ENCODE measurements around the gene TNFRSF14.
"Not testable (repeated sequence)": the region's sequence is repeated elsewhere in the genome, so short reads cannot be mapped to it uniquely, and the experiment has no call there.

The TNFRSF14 gene

GRCh38 chr1:2567083-2567679 lies 11.0 kb downstream of the TNFRSF14 start:
- no peak for DNase-seq (ENCODE audit: low spot score)

GRCh38 chr1:2568187-2568816 lies 12.1 kb downstream of the TNFRSF14 start:
- not testable (repeated sequence) for DNase-seq (ENCODE audit: low spot score)

- no peak for DNase-seq (ENCODE audit: low spot score)
Observed at GRCh38 chr1:2569060-2569459, 12.9 kb downstream of the TNFRSF14 start.

GRCh38 chr1:2569703-2570102 lies 13.5 kb downstream of the TNFRSF14 start:
- DNase-seq (ENCODE audit: low spot score) = not testable (repeated sequence)

GRCh38 chr1:2570332-2570731 lies 14.2 kb downstream of the TNFRSF14 start:
- DNase-seq (ENCODE audit: low spot score) = no peak

- no peak for DNase-seq (ENCODE audit: low spot score)
Observed at GRCh38 chr1:2571348-2571747, 15.2 kb downstream of the TNFRSF14 start.

GRCh38 chr1:2573250-2573920 lies 17.2 kb downstream of the TNFRSF14 start:
- no peak for DNase-seq (ENCODE audit: low spot score)

GRCh38 chr1:2574350-2574749 lies 18.2 kb downstream of the TNFRSF14 start:
- DNase-seq (ENCODE audit: low spot score) = no peak

GRCh38 chr1:2575801-2576663 lies 19.9 kb downstream of the TNFRSF14 start:
- no peak for DNase-seq (ENCODE audit: low spot score)

GRCh38 chr1:2577565-2578075 lies 21.4 kb downstream of the TNFRSF14 start:
- DNase-seq (ENCODE audit: low spot score) = not testable (repeated sequence)

- DNase-seq (ENCODE audit: low spot score) = no peak
Observed at GRCh38 chr1:2578758-2579118, 22.6 kb downstream of the TNFRSF14 start.

GRCh38 chr1:2580691-2581090 lies 24.5 kb downstream of the TNFRSF14 start:
- no peak for DNase-seq (ENCODE audit: low spot score)

- DNase-seq (ENCODE audit: low spot score) = no peak
Observed at GRCh38 chr1:2582391-2582790, 26.2 kb downstream of the TNFRSF14 start.

GRCh38 chr1:2583331-2583791 lies 27.2 kb downstream of the TNFRSF14 start:
- no peak for DNase-seq (ENCODE audit: low spot score)

- no peak for DNase-seq (ENCODE audit: low spot score)
Observed at GRCh38 chr1:2583871-2584351, 27.7 kb downstream of the TNFRSF14 start.

GRCh38 chr1:2584686-2585317 lies 28.6 kb downstream of the TNFRSF14 start:
- DNase-seq (ENCODE audit: low spot score) = no peak

- peak; percentile 64 for DNase-seq (ENCODE audit: low spot score)
Observed at GRCh38 chr1:2585318-2586092, 29.3 kb downstream of the TNFRSF14 start.

- peak; percentile 100 for DNase-seq (ENCODE audit: low spot score)
Observed at GRCh38 chr1:2586154-2587070, 30.2 kb downstream of the TNFRSF14 start, which contains the start of gene PRXL2B. PRXL2B (plus strand) TSS chr1:2586777; CDS start chr1:2586886, 109 bp downstream.

GRCh38 chr1:2587071-2587859 lies 31.1 kb downstream of the TNFRSF14 start:
- no peak for DNase-seq (ENCODE audit: low spot score)
